ENCODE data around the gene ASB10. TPM values are rescaled to one million over a fixed set of nuclear protein-coding genes. Genes with fewer than 3 reads are reported as not detected.

The ASB10 gene
- total RNA-seq, 2 donors from 2014 or later: not detected

Other genes with a start within 250 kb of the ASB10 start
- under 1 TPM; 0.32 to 0.77 TPM for gene KCNH2, start 208.9 kb downstream of the ASB10 start, total RNA-seq
- gene NOS3, start 196.2 kb downstream of the ASB10 start, total RNA-seq: 10 to 100 TPM in 1 of 2 donors, 1 to 10 TPM in 1; 8.0 to 12.1 TPM
- gene ATG9B, start 162.8 kb downstream of the ASB10 start, total RNA-seq: 10 to 100 TPM in 1 of 2 donors, 1 to 10 TPM in 1; 2.9 to 18.2 TPM
- gene ABCB8, start 158.8 kb downstream of the ASB10 start, total RNA-seq: 10 to 100 TPM; 36.4 to 52.0 TPM
- gene ASIC3, start 138.7 kb downstream of the ASB10 start, total RNA-seq: 1 to 10 TPM; 9.0 to 9.7 TPM
- 10 to 100 TPM in 1 of 2 donors, 1 to 10 TPM in 1; 9.0 to 23.4 TPM for gene CDK5, start 129.4 kb downstream of the ASB10 start, total RNA-seq
- 100 to 1,000 TPM; 114 to 135 TPM for gene SLC4A2, start 127.7 kb downstream of the ASB10 start, total RNA-seq
- 10 to 100 TPM; 63.3 to 71.1 TPM for gene FASTK, start 106.4 kb downstream of the ASB10 start, total RNA-seq
- gene TMUB1, start 103.8 kb downstream of the ASB10 start, total RNA-seq: 10 to 100 TPM; 72.7 to 78.4 TPM
- gene AGAP3, start 100.8 kb downstream of the ASB10 start, total RNA-seq: 10 to 100 TPM; 45.0 to 58.6 TPM
- 1 to 10 TPM in 1 of 2 donors, not detected in 1; 1.2 TPM for gene GBX1, start 19.6 kb downstream of the ASB10 start, total RNA-seq
- gene H2BK1, start 23.2 kb upstream of the ASB10 start, total RNA-seq: 1 to 10 TPM in 1 of 2 donors, not detected in 1; 1.2 TPM
- 10 to 100 TPM; 26.9 to 55.2 TPM for gene ABCF2, start 40.0 kb upstream of the ASB10 start, total RNA-seq
- gene CHPF2, start 45.2 kb upstream of the ASB10 start, total RNA-seq: 10 to 100 TPM; 31.3 to 36.3 TPM
- 10 to 100 TPM in 1 of 2 donors, 1 to 10 TPM in 1; 1.3 to 11.8 TPM for gene SMARCD3, start 61.4 kb upstream of the ASB10 start, total RNA-seq
- 10 to 100 TPM; 36.9 to 70.3 TPM for gene NUB1, start 154.6 kb upstream of the ASB10 start, total RNA-seq
- gene WDR86, start 222.8 kb upstream of the ASB10 start, total RNA-seq: under 1 TPM in 1 of 2 donors, not detected in 1; 0.45 TPM